Osteoblast (primary cell): ENCODE results near the gene GNPAT. TPM values are rescaled to one million over a fixed set of nuclear protein-coding genes. Genes with fewer than 3 reads are reported as not detected.

Experiments
- DNase-seq: peaks from one replicate; pipeline ENCODE4 v3.0.0; 2011; ENCODE audit warnings: low spot score, mixed read lengths; ENCODE audit not compliant: insufficient read length; ENCODE audit errors: missing footprints
- H2AFZ ChIP-seq: 2 replicates; pipeline ENCODE4 v1.6.0; 2011; ENCODE audit warnings: mild to moderate bottlenecking, low read length
- H3K27ac ChIP-seq: 2 replicates; pipeline ENCODE4 v1.5.1; 2011; ENCODE audit warnings: mild to moderate bottlenecking, low read depth, low read length, moderate library complexity
- H3K27me3 ChIP-seq: 2 replicates; pipeline ENCODE4 v1.6.0; 2012; ENCODE audit warnings: mild to moderate bottlenecking, control low read depth, inconsistent platforms, low read length, moderate library complexity; ENCODE audit not compliant: insufficient read depth
- H3K36me3 ChIP-seq: 2 replicates; pipeline ENCODE4 v1.5.1; 2011; ENCODE audit warnings: mild to moderate bottlenecking, low read length, control low read depth, moderate library complexity; ENCODE audit not compliant: insufficient read depth
- H3K4me1 ChIP-seq: 2 replicates; pipeline ENCODE4 v1.5.1; 2011; ENCODE audit warnings: mild to moderate bottlenecking, low read length, control low read depth, moderate library complexity; ENCODE audit not compliant: insufficient read depth
- H3K4me2 ChIP-seq: 2 replicates; pipeline ENCODE4 v1.6.0; 2011; ENCODE audit warnings: mild to moderate bottlenecking, low read length; ENCODE audit not compliant: insufficient read depth
- H3K4me3 ChIP-seq: fragments of 200-600 bp; sonication (generic); 3 replicates; pipeline ENCODE4 v1.5.1; 2012; ENCODE audit warnings: mild to moderate bottlenecking, low read length, inconsistent platforms; ENCODE audit not compliant: insufficient read depth
- H3K79me2 ChIP-seq: 2 replicates; pipeline ENCODE4 v1.6.0; 2012; ENCODE audit warnings: mild to moderate bottlenecking, low read length, control low read depth, inconsistent platforms; ENCODE audit not compliant: insufficient read depth
- H3K9me3 ChIP-seq: 2 replicates; pipeline ENCODE4 v1.5.1; 2011; ENCODE audit warnings: low read depth, low read length, control low read depth
- H4K20me1 ChIP-seq: 2 replicates; pipeline ENCODE4 v1.6.0; 2012; ENCODE audit warnings: mild to moderate bottlenecking, low read length, control low read depth; ENCODE audit not compliant: insufficient read depth
- total RNA-seq: library from RNA; depleted of rRNA; stranded (reverse); fragments of >200 nt; gene quantifications from 2 replicates; pipeline ENCODE4 v1.2.3, GENCODE V29; 2012
- TF ChIP-seq, protein P1 (sequence below): IDR thresholded peaks from 2 replicates; pipeline ENCODE4 v1.5.1; 2011; ENCODE audit warnings: mild to moderate bottlenecking, low read depth, low read length, moderate library complexity; ENCODE audit errors: extremely low read depth

Gene GNPAT
- 52.1 and 56.6 TPM in 2 replicates for total RNA-seq

DNA sequence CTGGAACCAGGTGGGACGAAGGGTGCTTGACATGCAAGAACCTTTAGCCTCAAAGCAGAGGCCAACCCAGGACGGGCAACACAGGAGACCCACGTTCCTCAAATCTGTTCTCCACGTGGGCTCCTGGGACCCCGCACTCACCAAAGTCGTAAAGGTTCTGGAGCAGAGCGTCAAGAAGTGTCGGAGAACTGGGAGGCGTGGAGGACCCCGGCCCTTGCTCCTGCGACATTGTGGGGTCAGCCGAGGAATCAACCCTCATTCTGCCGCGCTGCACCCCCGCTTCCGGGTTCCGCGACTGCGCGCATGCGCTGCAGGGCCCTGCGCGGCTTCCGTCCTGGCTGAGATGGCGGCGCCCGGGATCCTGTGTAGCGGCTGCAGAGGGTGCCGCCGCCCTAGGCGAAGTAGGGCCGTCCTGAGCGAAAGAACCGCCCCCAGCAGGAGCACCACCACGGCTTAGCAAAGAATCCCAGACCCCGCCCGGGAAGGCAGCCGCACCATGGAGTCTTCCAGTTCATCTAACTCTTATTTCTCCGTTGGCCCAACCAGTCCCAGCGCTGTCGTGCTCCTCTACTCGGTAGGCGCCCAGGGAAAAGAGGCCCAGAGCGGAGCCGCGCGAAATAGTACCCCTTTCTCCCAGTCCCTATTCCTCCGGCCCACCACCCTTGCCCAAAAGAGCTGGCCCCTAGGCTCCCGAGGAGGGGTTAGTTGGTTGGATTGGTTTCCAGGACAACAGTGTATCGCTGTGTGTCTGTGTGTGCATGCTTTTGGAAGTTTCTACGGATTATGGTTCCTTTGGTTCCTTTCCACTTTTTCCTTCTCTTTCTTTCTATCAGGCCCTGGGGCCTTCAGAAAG, at the start of gene GNPAT:
TSS of gene GNPAT (plus strand) at position 330 of the 853 bp plus-strand sequence. CDS start at position 497, 167 bp downstream.
- peak within 1 kb of the TSS; percentile 73 for H3K27ac ChIP-seq
- H4K20me1 ChIP-seq = peaks cover 14% of the 10 kb centered on the region
- peak within 1 kb of the TSS; percentile 95 for H3K4me2 ChIP-seq
- peaks cover 18% of the 10 kb centered on the region for H3K4me1 ChIP-seq
- TF ChIP-seq, protein P1, sequence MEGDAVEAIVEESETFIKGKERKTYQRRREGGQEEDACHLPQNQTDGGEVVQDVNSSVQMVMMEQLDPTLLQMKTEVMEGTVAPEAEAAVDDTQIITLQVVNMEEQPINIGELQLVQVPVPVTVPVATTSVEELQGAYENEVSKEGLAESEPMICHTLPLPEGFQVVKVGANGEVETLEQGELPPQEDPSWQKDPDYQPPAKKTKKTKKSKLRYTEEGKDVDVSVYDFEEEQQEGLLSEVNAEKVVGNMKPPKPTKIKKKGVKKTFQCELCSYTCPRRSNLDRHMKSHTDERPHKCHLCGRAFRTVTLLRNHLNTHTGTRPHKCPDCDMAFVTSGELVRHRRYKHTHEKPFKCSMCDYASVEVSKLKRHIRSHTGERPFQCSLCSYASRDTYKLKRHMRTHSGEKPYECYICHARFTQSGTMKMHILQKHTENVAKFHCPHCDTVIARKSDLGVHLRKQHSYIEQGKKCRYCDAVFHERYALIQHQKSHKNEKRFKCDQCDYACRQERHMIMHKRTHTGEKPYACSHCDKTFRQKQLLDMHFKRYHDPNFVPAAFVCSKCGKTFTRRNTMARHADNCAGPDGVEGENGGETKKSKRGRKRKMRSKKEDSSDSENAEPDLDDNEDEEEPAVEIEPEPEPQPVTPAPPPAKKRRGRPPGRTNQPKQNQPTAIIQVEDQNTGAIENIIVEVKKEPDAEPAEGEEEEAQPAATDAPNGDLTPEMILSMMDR = no peak
- H3K9me3 ChIP-seq = no peaks in the 10 kb centered on the region
- peaks cover 59% of the 10 kb centered on the region for H3K79me2 ChIP-seq
- no peaks in the 10 kb centered on the region for H3K27me3 ChIP-seq
- H3K36me3 ChIP-seq = peaks cover 7% of the 10 kb centered on the region
- DNase-seq = peak; percentile 97
- H3K4me3 ChIP-seq = peak within 1 kb of the TSS; percentile 94
- peak within 1 kb of the TSS; percentile 98 for H2AFZ ChIP-seq

DNA sequence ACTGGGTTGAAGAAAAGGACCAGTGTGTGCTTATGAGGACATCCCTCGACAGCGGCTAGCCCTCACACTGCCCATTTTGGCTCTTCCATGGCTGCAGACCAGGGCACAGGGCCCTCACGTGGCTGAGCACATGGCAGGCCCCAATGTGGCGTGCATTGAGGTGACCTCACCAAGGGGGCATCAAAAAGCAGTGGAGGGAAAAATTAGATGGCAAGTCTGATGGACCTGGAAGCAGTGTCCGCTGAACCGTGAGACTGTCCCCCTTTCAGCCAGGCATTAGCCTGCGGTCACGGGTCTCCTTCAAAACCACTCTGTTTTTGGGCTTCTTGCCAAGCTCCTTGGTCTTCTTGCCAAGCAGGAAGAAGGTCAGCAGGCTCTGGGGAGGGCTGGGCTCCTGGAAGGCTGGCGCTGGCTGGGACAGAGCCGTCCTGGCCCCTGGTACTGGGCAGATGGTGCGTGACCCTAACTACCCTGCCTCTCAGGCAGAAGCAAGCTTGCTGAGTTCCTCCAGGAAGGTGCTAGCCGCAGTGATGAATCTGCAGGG, 48.3 kb upstream of the GNPAT start:
- Histone ChIP-seq H3K4me3 (no peak overlapping the region), H3K9me3 (no peaks in the 10 kb centered on the region), H3K27me3 (no peaks in the 10 kb centered on the region), H3K36me3 (no peaks in the 10 kb centered on the region), H4K20me1 (no peaks in the 10 kb centered on the region), H3K79me2 (no peaks in the 10 kb centered on the region), H3K4me2 (no peak overlapping the region), H2AFZ (no peak overlapping the region), H3K27ac (no peak overlapping the region), H3K4me1 (no peaks in the 10 kb centered on the region)
- TF ChIP-seq, protein P1 = no peak
- peak; percentile 79 for DNase-seq

DNA sequence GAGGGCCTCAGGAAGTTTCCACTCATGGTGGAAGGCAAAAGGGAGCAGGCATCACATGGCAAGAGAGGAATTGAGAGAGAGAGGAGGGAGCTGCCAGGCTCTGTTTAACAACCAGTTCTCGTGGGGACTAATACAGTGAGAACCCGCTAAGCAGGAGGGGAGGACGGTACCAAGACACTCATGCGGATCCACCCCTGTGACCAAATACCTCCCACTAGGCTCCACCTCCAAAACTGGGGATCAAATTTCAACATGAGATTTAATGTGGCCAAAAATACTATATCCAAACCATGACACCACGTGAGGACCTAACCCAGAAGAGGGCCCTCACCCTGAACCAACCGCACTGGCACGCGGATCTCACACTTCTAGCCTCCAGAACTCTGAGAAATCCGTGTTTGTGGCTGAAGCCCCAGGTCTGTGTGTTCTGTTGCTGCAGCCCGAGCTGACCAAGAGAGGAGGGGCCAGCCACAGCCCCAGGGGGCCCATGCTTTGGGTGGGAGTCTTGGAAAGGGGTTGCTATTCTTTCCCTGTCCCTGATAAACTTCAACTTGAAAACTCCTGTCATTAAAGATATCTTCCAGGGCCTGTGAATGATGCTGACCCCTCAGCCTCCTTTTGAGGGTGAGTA, 47.2 kb upstream of the GNPAT start:
- H3K4me3 ChIP-seq = no peak overlapping the region
- H4K20me1 ChIP-seq = no peaks in the 10 kb centered on the region
- no peaks in the 10 kb centered on the region for H3K36me3 ChIP-seq
- no peak for DNase-seq
- H3K4me1 ChIP-seq = no peaks in the 10 kb centered on the region
- no peak overlapping the region for H3K4me2 ChIP-seq
- TF ChIP-seq, protein P1 = no peak
- H3K27ac ChIP-seq = no peak overlapping the region
- H2AFZ ChIP-seq = no peak overlapping the region
- H3K27me3 ChIP-seq = no peaks in the 10 kb centered on the region
- H3K9me3 ChIP-seq = no peaks in the 10 kb centered on the region
- H3K79me2 ChIP-seq = no peaks in the 10 kb centered on the region

DNA sequence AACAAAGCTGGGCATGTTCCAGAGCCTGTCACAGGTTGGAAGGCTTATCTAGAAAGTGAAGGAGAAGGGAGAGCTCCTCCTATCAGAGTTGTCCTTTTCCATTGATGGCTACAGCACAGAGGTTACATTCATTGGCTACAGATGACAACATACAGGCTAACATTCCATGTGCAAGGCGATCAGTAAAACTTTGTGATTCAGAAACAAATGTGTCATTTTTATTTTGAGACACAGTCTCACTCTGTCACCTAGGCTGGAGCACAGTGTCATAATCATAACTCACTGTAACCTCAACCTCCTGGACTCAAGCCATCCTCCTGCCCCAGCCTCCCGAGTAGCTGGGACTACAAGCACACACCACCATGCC, 46.6 kb upstream of the GNPAT start:
- TF ChIP-seq, protein P1 = no peak
- no peaks in the 10 kb centered on the region for H4K20me1 ChIP-seq

More for the DNA sequence above, 46.6 kb upstream of the GNPAT start:
- Histone ChIP-seq H3K4me2 (no peak overlapping the region), H3K79me2 (no peaks in the 10 kb centered on the region), H3K36me3 (no peaks in the 10 kb centered on the region), H3K27ac (no peak overlapping the region), H3K27me3 (no peaks in the 10 kb centered on the region), H3K4me3 (no peak overlapping the region), H3K4me1 (no peaks in the 10 kb centered on the region), H3K9me3 (no peaks in the 10 kb centered on the region), H2AFZ (no peak overlapping the region)
- DNase-seq = no peak
